HG03469 (cell line): Measurements from ENCODE around the gene HTRA3.

Source experiments
- ATAC-seq: cut with Tn5 transposase; IDR thresholded peaks from one replicate; pipeline ENCODE4 v1.9.1; 2021; ENCODE audit warnings: mild to moderate bottlenecking, moderate library complexity, moderate number of reproducible peaks; ENCODE audit not compliant: unreplicated experiment

Gene HTRA3

DNA sequence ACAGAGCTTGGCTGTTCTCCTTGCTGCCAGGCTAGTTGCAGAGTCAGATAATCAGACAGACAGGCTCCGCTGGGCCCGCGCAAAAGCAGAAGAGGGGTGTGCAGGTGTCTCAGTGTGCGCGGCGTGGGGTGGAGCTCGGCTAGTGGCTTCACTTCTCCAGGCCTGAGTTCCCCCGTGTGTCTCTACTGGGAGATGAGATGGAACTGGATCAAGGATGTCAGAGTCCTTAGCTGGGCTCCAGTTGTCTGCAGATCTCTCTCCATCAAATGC is 21.1 kb downstream of the HTRA3 start:
- ATAC-seq = no peak

GRCh38 chr4:8291036-8291682 is 21.6 kb downstream of the HTRA3 start:
- ATAC-seq = no peak

- ATAC-seq = no peak
Observed at GRCh38 chr4:8291701-8292477, 22.3 kb downstream of the HTRA3 start.

- no peak for ATAC-seq
Observed at GRCh38 chr4:8292478-8293107, 23.0 kb downstream of the HTRA3 start.

- ATAC-seq = no peak
Observed at GRCh38 chr4:8293131-8293975, 23.8 kb downstream of the HTRA3 start.

DNA sequence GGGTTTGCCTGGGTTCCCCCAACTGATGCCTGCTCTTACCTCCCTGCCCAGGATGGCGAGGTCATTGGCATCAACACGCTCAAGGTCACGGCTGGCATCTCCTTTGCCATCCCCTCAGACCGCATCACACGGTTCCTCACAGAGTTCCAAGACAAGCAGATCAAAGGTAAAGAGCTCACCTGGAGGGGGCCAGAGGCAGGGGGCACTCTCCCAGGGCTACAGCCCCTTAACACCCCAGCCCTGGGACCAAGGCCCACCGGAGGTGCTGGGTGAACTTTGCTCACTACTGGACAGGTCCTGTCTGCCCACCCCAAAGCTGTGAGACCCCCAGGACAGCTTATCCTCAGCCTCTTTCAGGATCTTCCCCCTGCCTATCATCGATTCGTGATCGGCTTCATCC is 24.5 kb downstream of the HTRA3 start:
- no peak for ATAC-seq

DNA sequence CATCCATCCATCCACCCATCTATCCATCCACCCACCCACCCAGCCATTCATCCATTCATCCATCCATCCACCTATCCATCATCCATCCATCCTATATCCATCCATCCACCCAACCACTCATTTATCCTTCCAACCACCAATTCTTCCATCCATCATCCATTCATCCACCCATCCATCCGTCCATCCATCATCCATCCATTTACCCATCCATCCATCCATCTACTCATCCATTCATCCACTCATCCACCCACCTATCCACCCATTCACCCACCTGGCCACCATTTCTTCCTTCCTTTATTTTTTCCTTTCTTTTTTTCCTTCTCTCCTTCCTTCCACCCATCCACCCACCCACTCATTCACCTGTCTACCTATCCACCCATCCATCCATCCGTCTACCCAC is 25.2 kb downstream of the HTRA3 start:
- no peak for ATAC-seq

GRCh38 chr4:8295471-8295870 is 25.9 kb downstream of the HTRA3 start:
- no peak for ATAC-seq

- no peak for ATAC-seq
Observed at GRCh38 chr4:8296491-8296890, 26.9 kb downstream of the HTRA3 start.

DNA sequence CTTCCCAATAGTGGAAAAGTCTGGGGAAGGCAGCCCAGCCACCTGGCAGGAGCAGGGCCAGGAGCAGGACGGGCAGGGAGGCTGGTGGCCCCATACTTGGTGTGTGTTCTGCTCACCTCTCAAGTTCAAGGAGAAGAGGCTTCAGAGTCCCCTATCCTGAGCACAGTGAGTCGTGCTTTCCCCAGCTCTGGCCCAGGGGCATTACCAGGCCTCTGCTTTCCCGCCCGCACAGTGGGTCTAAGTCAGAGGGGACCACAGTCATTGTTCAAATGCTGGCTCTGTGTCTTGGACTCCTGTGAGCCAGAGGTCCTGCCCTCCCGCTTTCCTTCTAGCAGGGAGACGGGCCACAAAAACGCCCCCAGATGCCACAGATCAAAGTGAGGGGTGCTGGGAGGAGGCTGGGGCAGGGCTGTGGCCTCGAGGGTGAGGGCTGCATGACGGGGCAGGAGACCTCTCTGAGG is 27.6 kb downstream of the HTRA3 start:
- no peak for ATAC-seq

DNA sequence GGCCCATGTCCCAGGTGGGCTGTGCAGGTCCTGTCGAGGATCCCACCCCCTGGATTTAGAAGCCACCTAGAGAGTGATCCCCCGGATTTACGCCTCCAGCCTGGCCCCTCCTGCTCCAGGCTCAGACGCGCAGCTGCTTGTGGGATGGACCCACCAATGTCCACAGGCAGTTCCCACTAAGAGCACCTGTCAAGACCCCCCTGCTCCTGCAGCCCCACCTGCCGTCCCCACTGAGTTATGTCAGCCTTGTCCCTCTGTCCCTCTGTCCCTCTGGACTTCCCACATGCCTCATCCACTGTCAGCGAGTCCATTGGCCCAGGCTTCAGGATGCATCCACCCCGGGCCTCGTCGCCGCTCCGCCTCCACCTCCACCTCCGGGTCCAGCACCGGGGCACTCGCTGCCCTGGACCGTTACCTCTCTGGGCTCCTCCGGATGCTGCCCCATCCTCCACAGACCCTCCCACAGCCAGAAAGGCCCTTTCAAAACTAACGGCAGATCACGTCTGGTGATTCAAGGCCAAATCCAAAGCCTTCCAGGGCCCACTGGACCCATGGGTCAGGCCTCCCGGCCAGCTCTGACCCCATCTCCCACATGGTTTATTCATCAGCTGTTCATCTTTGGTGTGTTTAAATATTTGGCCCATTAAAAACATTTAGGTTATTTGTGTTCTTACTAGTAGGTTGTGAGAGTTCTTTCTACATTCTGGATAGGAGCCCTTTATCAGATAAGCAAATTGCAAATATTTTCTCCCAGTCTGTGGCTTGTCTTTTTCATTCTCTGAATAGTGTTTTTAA is 28.3 kb downstream of the HTRA3 start:
- ATAC-seq = no peak

GRCh38 chr4:8300832-8301231 is 31.3 kb downstream of the HTRA3 start:
- no peak for ATAC-seq

GRCh38 chr4:8301851-8302730 is 32.5 kb downstream of the HTRA3 start:
- no peak for ATAC-seq

GRCh38 chr4:8303081-8303480 is 33.5 kb downstream of the HTRA3 start:
- ATAC-seq = no peak

- ATAC-seq = no peak
Observed at GRCh38 chr4:8303485-8304281, 34.1 kb downstream of the HTRA3 start.

DNA sequence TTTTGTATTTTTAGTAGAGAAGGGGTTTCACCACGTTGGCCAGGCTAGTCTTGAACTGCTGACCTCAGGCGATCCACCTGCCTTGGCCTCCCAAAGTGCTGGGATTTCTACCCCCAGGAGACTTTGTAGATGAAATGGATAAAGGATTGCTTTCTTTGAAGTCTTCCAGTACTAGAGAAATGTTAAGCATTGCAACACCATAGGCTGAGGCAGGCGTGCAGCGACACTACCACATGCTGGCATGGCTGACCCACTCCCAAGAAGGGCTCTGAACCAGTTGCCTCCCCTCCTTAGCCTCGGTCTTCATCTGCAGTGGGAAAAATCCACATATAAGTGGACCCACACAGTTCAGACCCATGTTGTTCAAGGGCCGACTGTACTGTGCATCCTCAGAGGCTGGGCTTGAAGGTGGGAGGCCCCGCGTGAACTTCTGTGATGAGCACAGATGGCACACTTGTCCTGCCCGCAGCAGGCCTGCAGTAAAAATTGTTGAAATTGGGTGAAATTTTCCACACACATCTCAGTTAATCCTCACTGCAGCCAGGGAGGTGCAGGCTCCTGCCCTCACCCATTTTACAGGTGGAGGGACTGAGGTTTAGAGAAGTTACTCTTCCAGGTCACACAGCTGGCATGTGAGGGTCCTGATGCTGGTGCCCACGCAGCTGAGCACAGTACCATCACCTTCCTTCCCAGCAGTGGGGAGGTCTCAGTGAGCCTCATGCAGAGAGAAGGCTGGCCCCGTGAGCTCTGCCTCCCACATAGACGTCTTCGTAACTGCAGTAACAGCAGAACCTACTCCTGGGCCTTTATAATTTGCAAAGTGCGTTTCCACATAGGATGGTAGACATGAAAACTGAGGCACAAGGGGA is 35.5 kb downstream of the HTRA3 start:
- ATAC-seq = no peak

- ATAC-seq = no peak
Observed at GRCh38 chr4:8305851-8306471, 36.4 kb downstream of the HTRA3 start.
